ENCODE results near the gene TLE4. TPM values are rescaled to one million over a fixed set of nuclear protein-coding genes. Genes with fewer than 3 reads are reported as not detected.

TLE4 gene
- 48.3 and 79.0 TPM in 2 replicates for total RNA-seq

- no peak for TF ChIP-seq CTCF (IDR thresholded peaks at IDR 0.05; ENCODE audit: insufficient read depth, low read depth, low read length)
- peak within 1 kb of the TSS; percentile 85 for H3K4me3 ChIP-seq (ENCODE audit: low read depth, low read length)
- peak; percentile 100 for DNase-seq (ENCODE audit: low read depth)
These were observed at the start of gene TLE4 for GRCh38 chr9:79571309-79572031. TLE4 (plus strand) TSS chr9:79571965; CDS start chr9:79572791, 826 bp downstream.

- no peak for DNase-seq (ENCODE audit: low read depth)
- H3K4me3 ChIP-seq (ENCODE audit: low read depth, low read length), result no peak overlapping the region
- no peak for TF ChIP-seq CTCF (IDR thresholded peaks at IDR 0.05; ENCODE audit: insufficient read depth, low read depth, low read length)
These were observed 49.0 kb upstream of the TLE4 start for GRCh38 chr9:79522793-79523192.

- DNase-seq (ENCODE audit: low read depth), result peak; percentile 1
- H3K4me3 ChIP-seq (ENCODE audit: low read depth, low read length), result no peak overlapping the region
- TF ChIP-seq CTCF (IDR thresholded peaks at IDR 0.05; ENCODE audit: insufficient read depth, low read depth, low read length), result no peak
These were observed 47.5 kb upstream of the TLE4 start for GRCh38 chr9:79524266-79524665.

- TF ChIP-seq CTCF (IDR thresholded peaks at IDR 0.05; ENCODE audit: insufficient read depth, low read depth, low read length), result no peak
- DNase-seq (ENCODE audit: low read depth), result no peak
- H3K4me3 ChIP-seq (ENCODE audit: low read depth, low read length), result no peak overlapping the region
These were observed 45.6 kb upstream of the TLE4 start for GRCh38 chr9:79526149-79526672.

GRCh38 chr9:79535534-79535933, 36.2 kb upstream of the TLE4 start:
- no peak for TF ChIP-seq CTCF (IDR thresholded peaks at IDR 0.05; ENCODE audit: insufficient read depth, low read depth, low read length)
- no peak overlapping the region for H3K4me3 ChIP-seq (ENCODE audit: low read depth, low read length)
- DNase-seq (ENCODE audit: low read depth), result no peak

GRCh38 chr9:79537838-79538237, 33.9 kb upstream of the TLE4 start:
- no peak for DNase-seq (ENCODE audit: low read depth)
- H3K4me3 ChIP-seq (ENCODE audit: low read depth, low read length), result no peak overlapping the region
- TF ChIP-seq CTCF (IDR thresholded peaks at IDR 0.05; ENCODE audit: insufficient read depth, low read depth, low read length), result no peak

All from fibroblast of villous mesenchyme (primary cell).